ENCODE measurements around the gene ID3.

ID3 gene

GRCh38 chr1:23565776-23566175 is 6.5 kb upstream of the ID3 start:
- no peak for DNase-seq (ENCODE audit: low read depth)

- DNase-seq (ENCODE audit: low read depth): no peak
Observed at GRCh38 chr1:23564529-23565122, 5.3 kb upstream of the ID3 start.

- no peak for DNase-seq (ENCODE audit: low read depth)
Observed at GRCh38 chr1:23563755-23564374, 4.6 kb upstream of the ID3 start.

DNA sequence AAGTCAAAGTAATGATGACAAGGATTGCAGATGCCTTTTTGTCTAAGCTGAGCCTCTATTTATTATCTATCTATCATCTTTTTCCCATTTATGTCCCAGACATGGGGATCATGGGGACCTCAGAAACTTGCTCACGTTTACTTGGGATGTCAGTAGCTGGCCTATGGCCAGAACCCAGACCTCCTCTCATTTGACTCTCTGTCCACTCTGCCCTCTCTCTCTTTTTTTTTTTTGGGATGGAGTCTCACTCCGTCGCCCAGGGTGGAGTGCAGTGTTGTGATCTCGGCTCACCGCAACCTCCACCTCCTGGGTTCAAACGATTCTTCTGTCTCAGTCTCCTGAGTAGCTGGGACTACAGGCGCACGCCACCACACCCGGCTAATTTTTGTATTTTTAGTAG is 3.7 kb upstream of the ID3 start:
- DNase-seq (ENCODE audit: low read depth): no peak

- peak; percentile 98 for DNase-seq (ENCODE audit: low read depth)
Observed at GRCh38 chr1:23562137-23562876, 3.0 kb upstream of the ID3 start.

DNA sequence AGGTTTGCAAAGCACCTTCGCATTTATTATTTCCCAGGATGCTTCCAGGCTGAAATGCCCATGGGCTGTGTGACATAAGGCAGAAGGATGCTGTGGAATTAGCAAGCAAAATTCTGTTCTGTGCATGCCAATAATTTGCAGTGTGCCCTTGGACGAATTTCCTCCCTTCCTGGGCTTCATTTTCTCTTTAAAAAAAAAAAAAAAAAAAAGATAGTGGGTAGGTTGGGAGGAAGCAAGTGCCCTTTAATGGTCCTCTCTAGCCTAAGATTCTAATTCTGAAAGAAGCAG is 2.5 kb upstream of the ID3 start:
- no peak for DNase-seq (ENCODE audit: low read depth)

GRCh38 chr1:23561076-23561812 is 1.9 kb upstream of the ID3 start:
- no peak for DNase-seq (ENCODE audit: low read depth)

GRCh38 chr1:23559985-23560741 is 862 bp upstream of the ID3 start:
- DNase-seq (ENCODE audit: low read depth): no peak

DNA sequence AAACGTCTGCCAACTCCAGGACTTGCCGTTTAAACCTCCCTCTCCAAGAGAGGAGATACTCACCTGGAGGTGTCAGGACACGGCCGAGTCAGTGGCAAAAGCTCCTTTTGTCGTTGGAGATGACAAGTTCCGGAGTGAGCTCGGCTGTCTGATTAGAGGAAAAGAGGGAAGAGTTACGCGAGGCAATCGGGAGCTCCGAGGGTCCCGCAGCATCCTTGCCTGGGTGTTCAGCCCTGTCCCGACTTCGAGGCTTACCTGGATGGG is 497 bp downstream of the ID3 start:
- DNase-seq (ENCODE audit: low read depth): no peak

GRCh38 chr1:23558140-23558871 is 995 bp downstream of the ID3 start:
- no peak for DNase-seq (ENCODE audit: low read depth)

- no peak for DNase-seq (ENCODE audit: low read depth)
Observed at GRCh38 chr1:23557471-23558124, 1.7 kb downstream of the ID3 start.

GRCh38 chr1:23556635-23557470 is 2.4 kb downstream of the ID3 start:
- DNase-seq (ENCODE audit: low read depth): no peak

GRCh38 chr1:23555986-23556634 is 3.2 kb downstream of the ID3 start:
- no peak for DNase-seq (ENCODE audit: low read depth)

DNA sequence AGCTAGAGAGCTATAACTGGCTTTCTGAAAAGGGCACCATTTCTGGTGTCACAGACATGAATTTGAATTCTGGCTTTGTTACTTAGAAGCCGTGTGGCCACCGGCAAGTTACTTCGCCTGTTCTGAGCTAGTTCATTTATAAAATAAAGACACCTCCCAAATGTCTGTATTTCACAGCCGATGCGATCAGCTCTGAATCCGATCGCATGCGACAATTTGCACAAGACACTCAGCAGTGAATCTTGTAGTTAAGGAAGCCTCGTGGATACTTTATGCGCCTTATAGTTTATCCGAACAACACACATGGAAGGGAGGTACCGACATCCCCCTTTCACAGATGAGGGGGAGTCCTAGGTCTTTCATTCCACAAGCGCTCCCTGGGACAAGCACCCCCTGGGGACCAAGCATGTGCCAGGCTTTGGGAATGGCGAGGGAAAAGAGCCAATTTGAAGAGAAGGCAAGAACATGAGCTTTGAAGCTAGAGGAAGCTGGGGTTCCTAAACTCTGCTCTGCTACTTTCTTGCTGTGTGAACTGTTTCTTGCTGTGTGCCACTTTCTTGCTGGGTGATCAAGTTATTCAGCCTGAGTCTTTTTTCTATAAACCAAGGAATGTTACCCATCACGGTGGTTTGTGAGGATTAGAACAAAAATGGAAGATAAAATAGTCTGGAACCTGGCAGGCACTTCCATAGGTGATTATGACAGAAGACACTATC is 3.9 kb downstream of the ID3 start:
- DNase-seq (ENCODE audit: low read depth): no peak

- DNase-seq (ENCODE audit: low read depth): peak; percentile 64
Observed at GRCh38 chr1:23554481-23555269, 4.6 kb downstream of the ID3 start.

DNA sequence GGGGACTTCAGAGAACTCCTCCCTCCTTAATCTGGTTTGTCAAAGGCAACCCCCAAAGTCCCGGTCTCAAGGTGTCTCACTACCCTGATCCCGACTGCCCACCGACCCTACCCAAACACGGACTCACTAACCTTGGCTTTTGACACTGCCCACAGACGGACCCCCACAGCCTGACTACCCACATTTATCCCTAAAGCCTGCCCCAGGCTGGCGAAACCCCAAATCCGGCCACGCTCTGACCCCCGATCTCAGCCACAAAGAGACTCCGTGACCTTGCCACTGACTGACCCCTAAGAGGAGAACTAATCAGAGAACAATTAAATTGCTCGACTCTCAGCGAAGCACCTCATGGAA is 5.2 kb downstream of the ID3 start:
- DNase-seq (ENCODE audit: low read depth): no peak

DNA sequence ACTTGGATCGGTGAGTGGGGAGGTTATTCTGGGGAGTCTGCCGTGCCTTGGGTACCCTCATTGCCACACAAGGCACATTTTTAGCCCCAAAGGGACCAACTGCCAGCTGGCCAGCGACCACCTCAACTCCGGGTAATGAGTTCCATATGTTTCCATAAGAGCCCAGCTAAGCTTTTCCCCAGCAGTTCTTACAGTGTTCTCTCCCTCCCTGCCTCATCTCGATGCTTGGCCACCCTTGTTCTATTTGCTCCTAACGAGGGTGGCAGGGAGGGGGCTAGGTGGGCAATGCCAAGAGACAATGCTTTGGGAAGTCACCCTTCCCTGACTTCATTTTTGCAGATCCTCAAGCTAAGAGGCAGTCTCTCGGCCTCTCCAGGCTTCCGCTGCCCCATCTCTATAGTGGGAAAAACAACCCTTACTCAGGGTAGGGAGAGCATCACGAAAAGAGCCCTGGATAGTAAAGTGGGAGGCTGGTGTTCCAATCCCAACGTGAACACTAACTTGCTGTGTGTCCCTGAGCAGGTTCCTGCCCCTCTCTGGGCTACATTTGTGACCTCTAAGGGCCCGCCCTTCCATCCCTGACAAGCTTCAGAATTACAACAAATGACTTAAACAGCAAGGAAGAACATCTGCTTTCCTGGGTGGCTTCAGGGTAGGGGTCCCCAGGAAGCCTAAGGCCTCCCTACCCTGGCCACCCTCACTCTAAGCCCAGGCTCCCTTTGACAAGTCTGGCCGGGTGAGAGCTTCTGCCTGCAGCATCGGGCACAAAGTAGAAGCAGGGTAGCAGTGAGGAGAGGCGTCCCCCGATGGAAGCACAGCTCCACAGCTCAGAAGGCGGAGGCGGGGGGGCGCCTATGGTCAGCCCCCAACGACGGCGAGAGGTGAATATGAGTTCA is 5.8 kb downstream of the ID3 start:
- DNase-seq (ENCODE audit: low read depth): no peak

- DNase-seq (ENCODE audit: low read depth): no peak
Observed at GRCh38 chr1:23551849-23552248, 7.5 kb downstream of the ID3 start.

Measured in stromal cell of bone marrow (primary cell).